HL-60 (cell line): ENCODE results near the gene SLC1A1.

Experiments used
- DNase-seq, 2 experiments: peaks; one replicate each; pipeline ENCODE4 v3.0.0-alpha.2; 2010 to 2020; ENCODE audit warnings: low read depth in 1 of 2, low spot score in 1 of 2
- H3K27ac ChIP-seq: fragments of 250-450 bp; sonication (Bioruptor Pico); replicated peaks from 2 replicates; pipeline ENCODE4 v1.5.1; 2020; ENCODE audit warnings: mild to moderate bottlenecking, moderate library complexity
- H3K27me3 ChIP-seq: fragments of 250-450 bp; sonication (Bioruptor Pico); 2 replicates; pipeline ENCODE4 v1.5.1; 2021; ENCODE audit warnings: mild to moderate bottlenecking, moderate library complexity; ENCODE audit not compliant: insufficient read depth, poor library complexity, severe bottlenecking
- H3K4me3 ChIP-seq: replicated peaks from 2 replicates; pipeline ENCODE4 v1.5.1; 2011; ENCODE audit warnings: mild to moderate bottlenecking, control low read depth, low read length; ENCODE audit not compliant: insufficient read depth
- GABPA ChIP-seq: IDR thresholded peaks from 2 replicates; pipeline ENCODE4 v1.6.1; 2012; ENCODE audit warnings: low read depth
- POLR2AphosphoS5 ChIP-seq: IDR thresholded peaks from 2 replicates; pipeline ENCODE4 v1.6.1; 2012; ENCODE audit warnings: low read depth
- SPI1 ChIP-seq: IDR thresholded peaks from 2 replicates; pipeline ENCODE4 v1.6.1; 2012; ENCODE audit warnings: low read depth, mild to moderate bottlenecking, borderline replicate concordance
- TF ChIP-seq, protein P1 (sequence below): IDR thresholded peaks from 2 replicates; pipeline ENCODE4 v1.6.1; 2012; ENCODE audit warnings: low read depth; ENCODE audit not compliant: insufficient replicate concordance
- TF ChIP-seq, protein P2 (sequence below): IDR thresholded peaks from one replicate; pipeline ENCODE4 v1.5.1; 2011; ENCODE audit warnings: low read length, control low read depth, inconsistent platforms; ENCODE audit not compliant: insufficient read depth

The SLC1A1 gene

DNA sequence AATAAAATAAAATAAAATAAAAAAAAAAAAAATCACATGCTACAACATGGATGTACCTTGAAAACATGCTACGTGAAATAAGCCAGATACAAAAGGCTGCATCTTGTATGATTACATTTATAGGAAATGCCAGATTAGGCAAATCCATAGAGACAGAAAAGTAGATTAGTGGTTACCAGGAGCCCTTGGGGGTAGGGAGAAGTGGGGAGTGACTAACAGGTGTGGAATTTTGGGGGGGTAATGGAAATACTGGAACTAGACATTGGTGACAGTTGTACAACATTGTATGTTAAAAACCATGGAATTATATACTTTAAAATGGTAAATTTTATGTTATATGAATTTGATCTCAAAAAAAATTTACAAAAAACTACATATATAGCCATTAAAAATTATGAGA lies 47.3 kb downstream of the SLC1A1 start:
- TF ChIP-seq, protein P1, sequence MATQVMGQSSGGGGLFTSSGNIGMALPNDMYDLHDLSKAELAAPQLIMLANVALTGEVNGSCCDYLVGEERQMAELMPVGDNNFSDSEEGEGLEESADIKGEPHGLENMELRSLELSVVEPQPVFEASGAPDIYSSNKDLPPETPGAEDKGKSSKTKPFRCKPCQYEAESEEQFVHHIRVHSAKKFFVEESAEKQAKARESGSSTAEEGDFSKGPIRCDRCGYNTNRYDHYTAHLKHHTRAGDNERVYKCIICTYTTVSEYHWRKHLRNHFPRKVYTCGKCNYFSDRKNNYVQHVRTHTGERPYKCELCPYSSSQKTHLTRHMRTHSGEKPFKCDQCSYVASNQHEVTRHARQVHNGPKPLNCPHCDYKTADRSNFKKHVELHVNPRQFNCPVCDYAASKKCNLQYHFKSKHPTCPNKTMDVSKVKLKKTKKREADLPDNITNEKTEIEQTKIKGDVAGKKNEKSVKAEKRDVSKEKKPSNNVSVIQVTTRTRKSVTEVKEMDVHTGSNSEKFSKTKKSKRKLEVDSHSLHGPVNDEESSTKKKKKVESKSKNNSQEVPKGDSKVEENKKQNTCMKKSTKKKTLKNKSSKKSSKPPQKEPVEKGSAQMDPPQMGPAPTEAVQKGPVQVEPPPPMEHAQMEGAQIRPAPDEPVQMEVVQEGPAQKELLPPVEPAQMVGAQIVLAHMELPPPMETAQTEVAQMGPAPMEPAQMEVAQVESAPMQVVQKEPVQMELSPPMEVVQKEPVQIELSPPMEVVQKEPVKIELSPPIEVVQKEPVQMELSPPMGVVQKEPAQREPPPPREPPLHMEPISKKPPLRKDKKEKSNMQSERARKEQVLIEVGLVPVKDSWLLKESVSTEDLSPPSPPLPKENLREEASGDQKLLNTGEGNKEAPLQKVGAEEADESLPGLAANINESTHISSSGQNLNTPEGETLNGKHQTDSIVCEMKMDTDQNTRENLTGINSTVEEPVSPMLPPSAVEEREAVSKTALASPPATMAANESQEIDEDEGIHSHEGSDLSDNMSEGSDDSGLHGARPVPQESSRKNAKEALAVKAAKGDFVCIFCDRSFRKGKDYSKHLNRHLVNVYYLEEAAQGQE: no peak
- TF ChIP-seq GABPA (no peak), POLR2AphosphoS5 (no peak), SPI1 (no peak)
- TF ChIP-seq, protein P2, sequence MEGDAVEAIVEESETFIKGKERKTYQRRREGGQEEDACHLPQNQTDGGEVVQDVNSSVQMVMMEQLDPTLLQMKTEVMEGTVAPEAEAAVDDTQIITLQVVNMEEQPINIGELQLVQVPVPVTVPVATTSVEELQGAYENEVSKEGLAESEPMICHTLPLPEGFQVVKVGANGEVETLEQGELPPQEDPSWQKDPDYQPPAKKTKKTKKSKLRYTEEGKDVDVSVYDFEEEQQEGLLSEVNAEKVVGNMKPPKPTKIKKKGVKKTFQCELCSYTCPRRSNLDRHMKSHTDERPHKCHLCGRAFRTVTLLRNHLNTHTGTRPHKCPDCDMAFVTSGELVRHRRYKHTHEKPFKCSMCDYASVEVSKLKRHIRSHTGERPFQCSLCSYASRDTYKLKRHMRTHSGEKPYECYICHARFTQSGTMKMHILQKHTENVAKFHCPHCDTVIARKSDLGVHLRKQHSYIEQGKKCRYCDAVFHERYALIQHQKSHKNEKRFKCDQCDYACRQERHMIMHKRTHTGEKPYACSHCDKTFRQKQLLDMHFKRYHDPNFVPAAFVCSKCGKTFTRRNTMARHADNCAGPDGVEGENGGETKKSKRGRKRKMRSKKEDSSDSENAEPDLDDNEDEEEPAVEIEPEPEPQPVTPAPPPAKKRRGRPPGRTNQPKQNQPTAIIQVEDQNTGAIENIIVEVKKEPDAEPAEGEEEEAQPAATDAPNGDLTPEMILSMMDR: no peak

DNA sequence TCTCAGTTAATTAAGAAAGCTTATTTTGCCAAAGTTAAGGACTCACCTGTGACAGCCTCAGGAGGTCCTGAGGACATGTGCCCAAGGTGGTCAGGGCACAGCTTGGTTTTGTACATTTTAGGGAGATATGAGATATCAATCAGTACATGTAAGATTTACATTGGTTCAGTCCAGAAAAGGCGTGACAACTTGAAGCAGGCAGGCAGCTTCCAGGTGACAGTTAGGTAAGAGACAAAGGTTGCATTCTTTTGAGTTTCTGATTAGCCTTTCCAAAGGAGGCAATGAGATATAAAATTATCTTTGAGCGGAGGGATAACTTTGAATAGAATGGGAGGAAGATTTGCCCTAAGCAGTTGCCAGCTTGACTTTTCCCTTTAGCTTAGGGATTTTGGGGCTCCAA lies 47.8 kb downstream of the SLC1A1 start:
- DNase-seq: no peak
- Histone ChIP-seq H3K27ac (no peak overlapping the region), H3K4me3 (no peak overlapping the region), H3K27me3 (no peaks in the 10 kb centered on the region)
- TF ChIP-seq SPI1 (no peak), POLR2AphosphoS5 (no peak), GABPA (no peak)
- TF ChIP-seq, protein P1: no peak
- TF ChIP-seq, protein P2: no peak

More for the DNA sequence above, 47.3 kb downstream of the SLC1A1 start:
- H3K27me3 ChIP-seq: no peaks in the 10 kb centered on the region
- H3K27ac ChIP-seq: no peak overlapping the region
- H3K4me3 ChIP-seq: no peak overlapping the region
- DNase-seq: no peak

DNA sequence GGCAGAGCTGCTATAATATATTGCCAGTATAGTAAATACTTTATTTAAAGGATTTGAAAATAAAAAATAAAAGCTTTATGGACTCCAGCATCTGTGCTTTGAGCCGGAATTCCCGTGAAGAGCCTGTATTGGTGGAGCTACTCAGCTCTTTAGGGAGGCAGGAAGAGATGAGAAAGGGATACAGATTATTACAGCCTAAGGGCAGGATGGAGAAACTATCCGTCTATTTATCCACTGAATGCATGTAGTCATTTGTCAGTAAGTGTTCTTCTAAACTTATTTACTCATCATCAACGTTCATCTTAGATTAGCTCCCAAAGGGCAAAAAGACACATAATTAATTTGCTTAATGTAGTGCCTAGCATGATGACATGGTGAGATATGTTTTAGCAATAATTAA lies 48.4 kb downstream of the SLC1A1 start:
- Histone ChIP-seq H3K27ac (no peak overlapping the region), H3K27me3 (no peaks in the 10 kb centered on the region), H3K4me3 (no peak overlapping the region)
- no peak for DNase-seq
- TF ChIP-seq, protein P2: no peak
- no peak for TF ChIP-seq POLR2AphosphoS5
- TF ChIP-seq GABPA: no peak
- TF ChIP-seq SPI1: no peak
- TF ChIP-seq, protein P1: no peak
